ENCODE data around the gene PMS1.
A peak's percentile ranks its signal among the peaks of the same experiment; 100 is the strongest.
"Not testable (repeated sequence)": the region's sequence is repeated elsewhere in the genome, so short reads cannot be mapped to it uniquely, and the experiment has no call there.

Gene PMS1

GRCh38 chr2:189818249-189819038, 34.2 kb downstream of the PMS1 start:
- DNase-seq, result no peak

- no peak for DNase-seq
These were observed 35.1 kb downstream of the PMS1 start for GRCh38 chr2:189819297-189819704.

GRCh38 chr2:189821953-189822748, 37.9 kb downstream of the PMS1 start:
- DNase-seq, result peak; percentile 18

DNA sequence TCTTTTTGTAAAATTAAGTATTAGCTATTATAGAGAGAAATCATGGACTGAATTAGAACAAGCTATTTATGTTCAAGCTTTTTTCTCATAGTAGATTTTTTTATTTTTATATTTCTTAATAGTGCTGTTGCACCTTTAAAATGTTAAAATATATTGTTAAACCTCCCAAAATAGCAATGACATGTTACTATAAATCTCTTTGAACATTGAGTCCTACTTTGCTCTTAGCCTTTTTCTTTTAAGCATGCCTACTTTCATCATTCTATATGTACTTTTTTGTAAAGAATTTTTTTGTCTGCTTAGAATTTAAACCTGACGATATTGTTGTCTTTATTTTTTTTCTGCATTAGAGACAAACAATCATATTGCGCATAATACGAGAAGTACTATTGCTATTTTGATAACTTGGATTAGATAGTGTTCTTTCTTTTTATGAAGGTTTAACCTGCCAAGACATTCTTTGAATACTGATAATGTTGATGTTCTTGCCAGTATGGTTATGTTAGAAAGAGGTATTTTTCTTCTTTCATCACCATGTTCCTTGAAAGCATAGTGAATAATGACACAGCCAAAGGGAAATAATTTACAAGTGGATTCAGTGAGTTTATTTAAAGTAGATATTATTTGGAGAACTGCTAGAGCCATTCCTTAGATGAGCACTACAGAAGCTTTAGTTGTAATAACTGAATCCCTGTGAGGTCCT, 40.6 kb downstream of the PMS1 start:
- DNase-seq, result no peak

DNA sequence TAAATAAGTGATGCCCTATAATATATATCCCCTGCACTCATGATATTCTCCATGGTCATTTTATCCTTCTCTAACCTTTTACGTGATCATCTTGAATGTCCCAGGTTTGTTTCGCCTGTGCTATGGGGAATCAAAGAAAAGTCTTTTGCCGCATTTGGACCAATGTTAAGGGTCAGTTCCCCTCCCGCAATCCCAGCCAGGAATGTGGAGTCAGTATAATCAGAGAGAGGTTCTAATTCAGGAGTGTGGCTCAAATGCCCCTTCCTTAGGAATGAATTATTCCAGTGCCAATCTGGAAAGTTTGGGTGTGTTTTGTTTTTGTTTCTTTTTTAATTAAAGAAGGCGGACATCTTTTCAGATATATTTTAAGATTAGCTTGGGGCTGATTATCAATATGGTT, 41.8 kb downstream of the PMS1 start:
- no peak for DNase-seq

GRCh38 chr2:189829102-189829833, 45.0 kb downstream of the PMS1 start:
- DNase-seq, result no peak

GRCh38 chr2:189830510-189830909, 46.3 kb downstream of the PMS1 start:
- DNase-seq, result no peak

DNA sequence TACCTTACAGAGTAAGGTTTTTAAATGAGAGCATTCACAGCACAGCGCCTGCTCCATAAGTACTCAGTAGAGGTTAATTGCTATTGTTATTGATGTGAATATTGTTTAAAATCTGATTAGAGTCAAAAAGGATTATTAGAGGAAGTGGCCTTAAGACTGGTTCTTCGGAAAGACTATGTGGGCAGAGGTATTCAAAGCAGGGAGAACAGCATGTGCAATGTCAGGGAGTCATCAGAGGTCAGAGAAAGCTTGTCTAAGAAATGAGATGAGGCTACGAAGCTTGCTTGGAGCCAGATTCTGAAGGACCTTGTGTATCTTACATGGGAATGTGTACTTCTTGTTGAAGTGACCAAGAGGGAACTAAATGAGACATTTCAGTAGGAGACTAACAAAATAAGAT, 49.8 kb downstream of the PMS1 start:
- DNase-seq, result no peak

- DNase-seq, result not testable (repeated sequence)
These were observed 50.4 kb downstream of the PMS1 start for GRCh38 chr2:189834642-189835041.

DNA sequence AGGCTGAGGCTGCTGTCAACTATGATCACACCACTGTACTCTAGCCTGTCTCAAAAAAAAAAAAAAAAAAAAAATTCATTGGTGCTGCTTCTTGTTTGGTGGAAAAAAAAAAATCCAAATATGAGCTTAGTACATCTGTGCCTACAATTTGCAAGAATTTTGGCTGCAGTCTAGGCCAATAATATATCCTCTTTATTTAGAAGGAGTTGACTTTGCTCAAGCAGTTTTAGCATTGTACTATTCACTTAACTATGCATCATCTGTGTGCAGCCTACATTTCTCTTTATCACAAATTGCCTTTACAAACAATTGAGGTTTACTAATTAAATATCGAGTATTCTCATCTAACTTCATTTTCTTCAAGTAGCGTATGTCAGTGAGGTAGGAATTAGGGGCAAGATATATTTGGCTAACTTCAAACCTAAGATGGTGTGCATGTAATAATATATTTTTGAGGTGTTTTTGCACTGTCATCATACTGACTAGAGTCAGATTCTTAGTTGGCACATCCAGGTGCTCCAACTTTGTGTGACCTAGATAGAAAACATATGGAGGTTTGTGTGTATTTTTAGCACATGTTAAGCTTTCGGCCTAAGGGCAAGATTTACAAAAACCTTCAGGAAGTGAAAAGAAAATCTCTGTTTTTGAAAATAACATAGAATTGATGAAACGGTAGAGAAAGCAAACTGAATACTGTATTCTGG, 51.8 kb downstream of the PMS1 start:
- peak; percentile 39 for DNase-seq

- DNase-seq, result peak; percentile 51
These were observed 52.4 kb downstream of the PMS1 start for GRCh38 chr2:189836644-189837043.

DNA sequence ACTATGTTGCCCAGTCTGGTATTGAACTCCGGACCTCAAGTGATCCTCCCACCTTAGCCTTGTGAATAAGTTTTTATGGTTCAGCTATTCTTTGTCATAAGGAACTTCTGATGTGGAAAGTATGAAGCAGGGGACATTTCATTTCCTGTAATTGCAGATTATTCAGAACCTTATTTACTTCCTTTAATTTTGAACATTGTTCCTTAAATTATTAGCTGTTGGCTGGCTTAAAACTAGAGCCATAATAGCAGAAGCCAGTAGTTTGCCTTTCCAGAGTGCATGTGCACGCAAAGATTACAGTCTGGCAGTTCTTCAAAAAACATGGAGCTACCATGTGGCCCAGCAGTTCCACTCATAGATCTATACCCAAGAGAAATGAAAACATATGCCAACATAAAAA, 53.1 kb downstream of the PMS1 start:
- no peak for DNase-seq

GRCh38 chr2:189841019-189841418, 56.8 kb downstream of the PMS1 start:
- no peak for DNase-seq

- no peak for DNase-seq
These were observed 64.0 kb downstream of the PMS1 start for GRCh38 chr2:189848276-189848675.

- DNase-seq, result no peak
These were observed 65.3 kb downstream of the PMS1 start for GRCh38 chr2:189849550-189849949.

DNA sequence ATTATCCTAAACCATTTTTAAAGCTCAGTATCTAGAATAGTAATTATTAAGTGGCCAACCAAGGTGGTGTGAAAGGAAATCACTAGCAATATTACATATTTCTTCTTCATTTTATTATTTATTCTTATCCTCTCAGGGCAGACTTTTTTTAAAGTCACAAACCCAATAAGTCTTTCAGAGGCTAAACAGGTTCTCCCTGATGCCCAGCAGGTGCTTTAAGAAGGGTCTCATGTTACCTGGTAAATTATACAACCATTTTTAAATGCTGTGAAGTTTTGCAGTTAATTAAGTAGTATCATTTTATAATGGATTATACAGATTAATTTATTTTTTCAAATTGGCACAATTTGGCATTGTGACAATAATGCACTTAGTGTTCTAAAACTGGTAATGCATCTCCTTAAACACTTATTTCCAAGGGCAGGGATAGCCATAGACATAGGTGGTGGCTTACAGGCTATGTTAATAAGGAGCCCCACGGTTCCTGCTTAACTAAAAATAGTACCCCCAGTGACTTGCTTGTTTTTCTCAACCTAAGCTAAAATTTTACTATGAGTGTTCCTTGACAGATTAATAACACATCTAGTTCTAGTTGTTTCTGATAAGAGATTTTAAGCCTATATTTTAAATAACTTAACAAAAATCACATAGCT, 67.0 kb downstream of the PMS1 start:
- DNase-seq, result peak; percentile 25

- DNase-seq, result no peak
These were observed 69.9 kb downstream of the PMS1 start for GRCh38 chr2:189854187-189854586.

DNA sequence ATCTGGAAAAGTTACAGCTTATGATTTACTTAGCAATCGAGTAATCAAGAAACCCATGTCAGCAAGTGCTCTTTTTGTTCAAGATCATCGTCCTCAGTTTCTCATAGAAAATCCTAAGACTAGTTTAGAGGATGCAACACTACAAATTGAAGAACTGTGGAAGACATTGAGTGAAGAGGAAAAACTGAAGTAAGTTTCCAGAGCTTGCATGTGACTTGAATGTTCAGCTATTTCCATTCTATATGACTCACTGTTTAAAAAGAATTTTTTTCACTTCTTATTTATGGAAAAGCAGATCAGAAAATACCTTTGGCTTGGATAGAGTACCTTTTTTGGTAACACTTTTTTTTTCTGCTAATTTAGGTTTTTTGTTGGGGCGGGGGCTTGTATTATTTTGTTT, 70.7 kb downstream of the PMS1 start:
- DNase-seq, result no peak

- DNase-seq, result no peak
These were observed 74.0 kb downstream of the PMS1 start for GRCh38 chr2:189858291-189858690.

GRCh38 chr2:189860161-189860560, 75.9 kb downstream of the PMS1 start:
- DNase-seq, result no peak

GRCh38 chr2:189862751-189863150, 78.5 kb downstream of the PMS1 start:
- DNase-seq, result no peak

- DNase-seq, result no peak
These were observed 81.6 kb downstream of the PMS1 start for GRCh38 chr2:189865826-189866225.

Measured in NCI-H2171 treated with DMSO at 0.1 percent for 48 hours (cell line).